Astrocyte of the spinal cord (primary cell): Measurements from ENCODE around the gene SHROOM3.
"Not testable (repeated sequence)": the region's sequence is repeated elsewhere in the genome, so short reads cannot be mapped to it uniquely, and the experiment has no call there.

Source experiments
- DNase-seq: peaks from one replicate; pipeline ENCODE4 v3.0.0; 2011; ENCODE audit warnings: low read depth, low spot score
- H3K4me3 ChIP-seq: 2 replicates; pipeline ENCODE4 v1.5.1; 2011; ENCODE audit warnings: low read depth, mild to moderate bottlenecking, low read length, moderate library complexity
- in situ Hi-C: cut with HindIII; loops from 2 replicates; pipeline ENCODE4 v1.10.0; 2017; ENCODE audit warnings: low sequenced_read_pairs
- TF ChIP-seq, protein P1 (sequence below): IDR thresholded peaks from 2 replicates; pipeline ENCODE4 v1.5.1; 2012; ENCODE audit warnings: low read depth, mild to moderate bottlenecking, low read length, inconsistent platforms

SHROOM3 gene

DNA sequence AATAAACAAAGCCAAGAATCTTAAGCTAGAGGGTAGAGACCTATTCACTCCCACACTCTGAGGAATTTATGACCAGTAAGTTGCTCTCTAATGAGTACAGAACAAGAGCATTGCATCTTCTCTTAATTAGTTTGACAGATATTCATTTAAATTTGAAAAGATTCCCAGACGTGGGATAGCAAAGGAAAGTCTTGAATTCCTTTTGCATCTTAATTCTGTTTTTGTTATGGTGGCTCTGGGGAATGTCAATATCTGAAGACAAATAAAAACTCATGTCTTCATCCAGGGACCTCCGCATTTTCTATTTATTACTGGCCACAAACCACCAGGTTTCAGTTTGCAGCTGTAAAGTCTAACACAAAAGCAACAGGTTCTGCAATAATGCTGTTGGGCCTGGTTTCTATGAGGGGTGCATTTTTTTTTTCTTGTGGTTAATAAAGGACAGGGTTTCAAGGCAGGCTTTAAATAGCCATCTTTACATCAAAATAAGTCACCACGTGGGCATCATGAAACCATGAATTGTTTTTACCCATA, 172.3 kb downstream of the SHROOM3 start:
- no peak overlapping the region for H3K4me3 ChIP-seq
- no peak for DNase-seq
- in situ Hi-C loops: no loop called here
- TF ChIP-seq, protein P1, sequence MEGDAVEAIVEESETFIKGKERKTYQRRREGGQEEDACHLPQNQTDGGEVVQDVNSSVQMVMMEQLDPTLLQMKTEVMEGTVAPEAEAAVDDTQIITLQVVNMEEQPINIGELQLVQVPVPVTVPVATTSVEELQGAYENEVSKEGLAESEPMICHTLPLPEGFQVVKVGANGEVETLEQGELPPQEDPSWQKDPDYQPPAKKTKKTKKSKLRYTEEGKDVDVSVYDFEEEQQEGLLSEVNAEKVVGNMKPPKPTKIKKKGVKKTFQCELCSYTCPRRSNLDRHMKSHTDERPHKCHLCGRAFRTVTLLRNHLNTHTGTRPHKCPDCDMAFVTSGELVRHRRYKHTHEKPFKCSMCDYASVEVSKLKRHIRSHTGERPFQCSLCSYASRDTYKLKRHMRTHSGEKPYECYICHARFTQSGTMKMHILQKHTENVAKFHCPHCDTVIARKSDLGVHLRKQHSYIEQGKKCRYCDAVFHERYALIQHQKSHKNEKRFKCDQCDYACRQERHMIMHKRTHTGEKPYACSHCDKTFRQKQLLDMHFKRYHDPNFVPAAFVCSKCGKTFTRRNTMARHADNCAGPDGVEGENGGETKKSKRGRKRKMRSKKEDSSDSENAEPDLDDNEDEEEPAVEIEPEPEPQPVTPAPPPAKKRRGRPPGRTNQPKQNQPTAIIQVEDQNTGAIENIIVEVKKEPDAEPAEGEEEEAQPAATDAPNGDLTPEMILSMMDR: no peak

DNA sequence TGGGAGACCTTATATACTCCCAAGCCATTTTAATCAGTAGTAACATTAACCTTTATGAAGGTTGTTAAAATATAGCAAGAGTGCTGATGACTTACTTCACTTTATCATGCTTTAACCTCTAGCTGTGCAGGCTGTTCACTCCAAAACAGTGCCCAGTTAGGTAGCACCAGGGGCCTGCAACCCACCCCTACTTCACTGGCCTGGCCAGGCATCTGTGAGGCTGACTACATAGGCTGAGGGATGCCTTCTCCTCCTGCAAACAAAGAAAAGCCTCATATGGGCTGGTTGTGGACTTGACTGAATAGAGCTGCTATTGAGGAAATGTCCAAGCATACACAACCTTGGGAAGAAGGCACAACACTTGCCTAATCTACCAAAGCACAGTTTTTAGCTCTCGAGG, 172.8 kb downstream of the SHROOM3 start:
- no peak for DNase-seq
- TF ChIP-seq, protein P1: no peak
- no peak overlapping the region for H3K4me3 ChIP-seq
- in situ Hi-C loops: no loop called here

DNA sequence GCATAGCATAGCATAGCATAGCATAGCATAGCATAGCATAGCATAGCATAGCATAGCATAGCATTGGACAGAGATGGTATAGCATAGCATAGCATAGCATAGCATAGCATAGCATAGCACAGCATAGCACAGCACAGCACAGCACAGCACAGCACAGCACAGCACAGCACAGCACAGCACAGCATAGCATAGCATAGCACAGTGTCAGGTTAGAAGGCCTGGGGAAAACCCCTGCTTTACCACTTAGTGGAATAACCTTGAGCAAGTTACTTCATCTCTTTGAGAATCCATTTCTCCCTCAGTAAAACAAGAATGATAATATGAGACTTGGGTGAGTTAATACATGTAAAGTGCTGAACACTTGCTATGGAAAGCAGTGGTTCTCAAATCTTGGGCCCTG, 173.5 kb downstream of the SHROOM3 start:
- in situ Hi-C loops, DNase-seq: not testable (repeated sequence)

DNA sequence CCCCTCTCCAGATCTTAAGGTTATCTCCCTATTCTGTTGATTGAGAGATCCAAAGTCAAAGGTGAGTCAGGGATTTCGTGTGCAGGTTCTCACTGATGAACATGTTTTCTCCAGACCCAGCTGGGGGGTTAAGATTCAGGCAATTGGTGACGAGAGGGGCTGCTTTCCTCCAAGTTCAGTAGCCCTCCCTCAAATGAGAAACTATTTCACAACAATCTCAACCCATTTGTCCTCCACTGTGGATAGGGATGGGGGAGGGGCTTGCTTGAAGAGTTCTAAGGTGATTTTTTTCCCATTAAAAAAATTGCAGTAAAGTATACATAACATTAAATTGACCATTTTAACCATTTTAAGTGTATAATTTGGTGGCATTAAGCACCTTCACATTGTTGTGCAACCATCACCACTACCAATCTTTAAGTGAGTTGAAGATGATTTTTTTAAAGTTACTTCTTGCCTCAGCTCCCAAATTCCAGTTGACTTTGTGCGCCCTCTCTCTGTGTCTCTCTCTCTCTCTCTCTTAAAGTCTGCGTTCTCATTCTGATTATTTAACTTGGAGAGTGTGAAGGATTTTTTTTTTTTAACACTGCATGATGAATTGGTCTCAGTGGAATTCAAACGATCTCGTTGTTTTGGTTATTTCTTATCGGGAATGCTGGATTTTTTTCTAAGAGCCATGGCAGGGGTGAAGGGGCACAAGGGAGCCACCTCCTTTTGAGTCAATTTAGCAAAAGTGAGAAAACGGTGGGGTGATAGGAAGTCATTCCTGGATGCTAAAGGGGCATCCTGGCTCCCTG, 175.9 kb downstream of the SHROOM3 start:
- DNase-seq: peak; percentile 16
- H3K4me3 ChIP-seq: no peak overlapping the region
- TF ChIP-seq, protein P1: no peak
- in situ Hi-C loops: no loop called here

More for the DNA sequence above, 173.5 kb downstream of the SHROOM3 start:
- H3K4me3 ChIP-seq: not testable (repeated sequence)

DNA sequence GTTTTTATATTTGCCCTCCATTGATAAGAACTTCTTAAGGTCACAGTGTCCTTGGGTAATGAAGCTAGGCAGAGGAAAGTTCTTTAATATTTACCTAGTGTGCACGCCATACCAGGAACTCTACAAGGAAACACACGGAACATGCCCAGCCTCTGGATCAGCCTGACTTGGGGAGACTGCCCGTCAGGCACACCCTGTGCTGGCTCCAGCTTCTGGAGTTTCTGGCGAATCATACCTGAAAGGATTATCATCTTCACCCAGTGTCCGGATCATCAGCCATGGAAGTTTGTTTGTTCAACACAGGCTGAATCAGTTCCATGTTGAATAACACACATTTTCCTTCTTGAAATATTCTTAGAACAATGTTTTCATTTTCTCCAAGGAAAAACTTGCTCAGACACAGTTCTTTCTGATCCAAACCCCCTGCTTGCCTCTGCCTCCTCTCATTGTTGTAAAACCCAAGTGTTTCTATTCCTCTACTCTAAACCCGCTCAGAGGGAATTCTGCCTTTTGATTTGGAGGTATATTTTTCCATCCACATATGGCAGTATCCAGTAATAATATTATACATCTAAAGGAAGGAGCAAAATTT, 176.7 kb downstream of the SHROOM3 start:
- TF ChIP-seq, protein P1: no peak
- in situ Hi-C loops: no loop called here
- no peak overlapping the region for H3K4me3 ChIP-seq
- DNase-seq: no peak

DNA sequence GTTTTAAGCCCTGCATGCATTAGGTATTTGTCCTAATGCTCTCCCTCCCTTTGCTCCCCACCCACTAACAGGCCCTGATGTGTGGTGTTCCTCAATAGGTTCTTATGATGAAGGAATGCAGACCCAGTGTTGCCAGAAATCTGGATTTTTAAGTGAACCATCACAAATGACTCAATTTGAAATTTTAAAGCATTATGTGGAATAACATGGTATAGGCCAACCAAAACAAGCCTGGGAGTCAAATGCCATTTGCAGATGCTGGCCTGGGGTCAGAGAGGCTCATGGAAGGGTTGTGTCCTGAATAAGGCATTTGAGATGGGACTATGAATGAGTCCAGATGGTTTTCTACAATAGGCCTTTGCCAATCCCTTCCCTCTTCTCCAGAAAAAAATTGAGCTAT, 179.6 kb downstream of the SHROOM3 start:
- TF ChIP-seq, protein P1: no peak
- H3K4me3 ChIP-seq: no peak overlapping the region
- DNase-seq: peak; percentile 56
- in situ Hi-C loops: no loop called here

DNA sequence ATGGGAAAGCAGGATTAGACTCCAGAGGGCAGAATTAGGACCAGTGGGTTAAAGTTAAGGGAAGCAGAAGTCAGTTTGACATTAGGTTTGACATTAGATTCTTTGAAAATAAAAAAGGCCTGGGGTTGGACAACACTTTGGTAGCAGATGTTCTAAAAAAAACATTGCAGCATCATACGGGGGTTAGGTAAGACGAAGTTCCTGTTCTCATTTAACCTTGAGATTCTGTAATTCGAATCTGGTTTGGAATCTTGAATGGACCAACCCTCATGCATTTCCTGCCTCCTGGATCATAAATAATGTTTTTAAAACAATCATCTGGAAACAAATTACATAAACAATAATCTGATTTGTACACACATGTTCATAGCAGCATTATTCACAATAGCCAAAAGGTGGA, 181.0 kb downstream of the SHROOM3 start:
- TF ChIP-seq, protein P1: no peak
- in situ Hi-C loops: no loop called here
- no peak for DNase-seq
- no peak overlapping the region for H3K4me3 ChIP-seq
